RWPE2 (cell line): ENCODE results near the gene TREH.

Source experiments
- ATAC-seq: fragments of 200-7000 bp; cut with Tn5 transposase; 3 replicates; pipeline ENCODE4 v1.9.1; 2021; ENCODE audit warnings: low read depth
- DNase-seq: peaks from one replicate; pipeline ENCODE4 v3.0.0-alpha.2; 2020; ENCODE audit warnings: low spot score
- H3K27ac ChIP-seq: fragments of 450-650 bp; 2 replicates; pipeline ENCODE4 v1.5.1; 2017; ENCODE audit warnings: mild to moderate bottlenecking; ENCODE audit not compliant: poor library complexity, severe bottlenecking
- H3K27me3 ChIP-seq: fragments of 250-450 bp; sonication (Bioruptor Pico); 2 replicates; pipeline ENCODE4 v1.5.1; 2021; ENCODE audit warnings: mild to moderate bottlenecking, moderate library complexity; ENCODE audit not compliant: insufficient read depth, poor library complexity, severe bottlenecking
- H3K36me3 ChIP-seq: fragments of 250-450 bp; sonication (Bioruptor Pico); 2 replicates; pipeline ENCODE4 v1.5.1; 2020; ENCODE audit warnings: low read depth, mild to moderate bottlenecking, moderate library complexity
- H3K4me1 ChIP-seq: fragments of 250-450 bp; sonication (Bioruptor Pico); 2 replicates; pipeline ENCODE4 v1.5.1; 2021; ENCODE audit warnings: mild to moderate bottlenecking, moderate library complexity; ENCODE audit not compliant: insufficient read depth, poor library complexity, severe bottlenecking
- H3K4me3 ChIP-seq: fragments of 250-450 bp; sonication (Bioruptor Pico); 2 replicates; pipeline ENCODE4 v1.5.1; 2021; ENCODE audit warnings: mild to moderate bottlenecking, moderate library complexity; ENCODE audit not compliant: severe bottlenecking
- H3K9me3 ChIP-seq: fragments of 250-450 bp; sonication (Bioruptor Pico); 2 replicates; pipeline ENCODE4 v1.5.1; 2021; ENCODE audit warnings: mild to moderate bottlenecking, moderate library complexity; ENCODE audit not compliant: severe bottlenecking
- CTCF ChIP-seq: fragments of 450-650 bp; IDR thresholded peaks from one replicate; pipeline ENCODE4 v1.5.1; 2017; ENCODE audit warnings: mild to moderate bottlenecking, moderate library complexity; ENCODE audit not compliant: poor library complexity, severe bottlenecking

Gene TREH

GRCh38 chr11:118655486-118656190, 23.8 kb downstream of the TREH start:
- TF ChIP-seq CTCF, result no peak
- H3K9me3 ChIP-seq, result no peaks in the 10 kb centered on the region
- no peak overlapping the region for H3K27ac ChIP-seq
- no peak for ATAC-seq
- peaks cover 48% of the 10 kb centered on the region for H3K36me3 ChIP-seq
- DNase-seq, result no peak
- H3K4me3 ChIP-seq, result no peak overlapping the region
- no peaks in the 10 kb centered on the region for H3K27me3 ChIP-seq
- no peaks in the 10 kb centered on the region for H3K4me1 ChIP-seq

GRCh38 chr11:118653684-118654390, 25.6 kb downstream of the TREH start:
- ATAC-seq, result no peak
- no peak for TF ChIP-seq CTCF
- Histone ChIP-seq H3K9me3 (no peaks in the 10 kb centered on the region), H3K4me1 (no peaks in the 10 kb centered on the region), H3K36me3 (peaks cover 66% of the 10 kb centered on the region), H3K4me3 (no peak overlapping the region), H3K27ac (no peak overlapping the region), H3K27me3 (no peaks in the 10 kb centered on the region)
- DNase-seq, result no peak

GRCh38 chr11:118652681-118653181, 26.7 kb downstream of the TREH start:
- H3K9me3 ChIP-seq, result no peaks in the 10 kb centered on the region
- peaks cover 76% of the 10 kb centered on the region for H3K36me3 ChIP-seq
- H3K27ac ChIP-seq, result no peak overlapping the region
- no peaks in the 10 kb centered on the region for H3K27me3 ChIP-seq
- no peak overlapping the region for H3K4me3 ChIP-seq
- no peaks in the 10 kb centered on the region for H3K4me1 ChIP-seq
- DNase-seq (no peak), ATAC-seq (no peak; the same call in 2 of the 3 replicates)
- TF ChIP-seq CTCF, result no peak

GRCh38 chr11:118651820-118652219, 27.6 kb downstream of the TREH start:
- Histone ChIP-seq H3K36me3 (peaks cover 76% of the 10 kb centered on the region), H3K4me1 (no peaks in the 10 kb centered on the region), H3K27me3 (no peaks in the 10 kb centered on the region), H3K4me3 (no peak overlapping the region), H3K27ac (no peak overlapping the region), H3K9me3 (no peaks in the 10 kb centered on the region)
- ATAC-seq (no peak), DNase-seq (no peak)
- no peak for TF ChIP-seq CTCF

- Histone ChIP-seq H3K36me3 (peaks cover 90% of the 10 kb centered on the region), H3K27me3 (no peaks in the 10 kb centered on the region), H3K27ac (no peak overlapping the region), H3K4me3 (no peak overlapping the region), H3K9me3 (no peaks in the 10 kb centered on the region), H3K4me1 (no peaks in the 10 kb centered on the region)
- ATAC-seq, result no peak
- DNase-seq, result no peak
- no peak for TF ChIP-seq CTCF
Measured at GRCh38 chr11:118650366-118650765, 29.1 kb downstream of the TREH start.
